ENCODE data around the gene PANK4. TPM values are rescaled to one million over a fixed set of nuclear protein-coding genes. Genes with fewer than 3 reads are reported as not detected.

Gene PANK4
- total and polyA plus RNA-seq, 9 donors: 19.7 to 30.2 (median 22.5) TPM

- H3K4me1 ChIP-seq (ENCODE audit: control insufficient read depth, insufficient read depth, low read length): peaks cover 41% of the 10 kb centered on the region
- H3K27ac ChIP-seq (ENCODE audit: low read length): no peak overlapping the region
- H3K9me3 ChIP-seq (replicated peaks; ENCODE audit: control insufficient read depth, low read depth, low read length): no peaks in the 10 kb centered on the region
- 72% methylated on average over 5 of the region's 9 CpGs for WGBS (ENCODE audit: insufficient coverage)
- DNase-seq: no peak
- peaks cover 65% of the 10 kb centered on the region for H3K27me3 ChIP-seq (ENCODE audit: control insufficient read depth, insufficient read depth, low read length)
- no peak overlapping the region for H3K4me3 ChIP-seq (ENCODE audit: low read length)
- no peaks in the 10 kb centered on the region for H3K36me3 ChIP-seq (ENCODE audit: control insufficient read depth, insufficient read depth, low read length)
These were observed 9.6 kb upstream of the PANK4 start for GRCh38 chr1:2535981-2536380.

GRCh38 chr1:2535455-2535854, 9.1 kb upstream of the PANK4 start:
- 51% methylated on average over 18 of the region's 27 CpGs for WGBS (ENCODE audit: insufficient coverage)
- peaks cover 44% of the 10 kb centered on the region for H3K4me1 ChIP-seq (ENCODE audit: control insufficient read depth, insufficient read depth, low read length)
- no peak overlapping the region for H3K27ac ChIP-seq (ENCODE audit: low read length)
- H3K36me3 ChIP-seq (ENCODE audit: control insufficient read depth, insufficient read depth, low read length): no peaks in the 10 kb centered on the region
- H3K9me3 ChIP-seq (replicated peaks; ENCODE audit: control insufficient read depth, low read depth, low read length): no peaks in the 10 kb centered on the region
- no peak overlapping the region for H3K4me3 ChIP-seq (ENCODE audit: low read length)
- no peak for DNase-seq
- H3K27me3 ChIP-seq (ENCODE audit: control insufficient read depth, insufficient read depth, low read length): peaks cover 70% of the 10 kb centered on the region

DNA sequence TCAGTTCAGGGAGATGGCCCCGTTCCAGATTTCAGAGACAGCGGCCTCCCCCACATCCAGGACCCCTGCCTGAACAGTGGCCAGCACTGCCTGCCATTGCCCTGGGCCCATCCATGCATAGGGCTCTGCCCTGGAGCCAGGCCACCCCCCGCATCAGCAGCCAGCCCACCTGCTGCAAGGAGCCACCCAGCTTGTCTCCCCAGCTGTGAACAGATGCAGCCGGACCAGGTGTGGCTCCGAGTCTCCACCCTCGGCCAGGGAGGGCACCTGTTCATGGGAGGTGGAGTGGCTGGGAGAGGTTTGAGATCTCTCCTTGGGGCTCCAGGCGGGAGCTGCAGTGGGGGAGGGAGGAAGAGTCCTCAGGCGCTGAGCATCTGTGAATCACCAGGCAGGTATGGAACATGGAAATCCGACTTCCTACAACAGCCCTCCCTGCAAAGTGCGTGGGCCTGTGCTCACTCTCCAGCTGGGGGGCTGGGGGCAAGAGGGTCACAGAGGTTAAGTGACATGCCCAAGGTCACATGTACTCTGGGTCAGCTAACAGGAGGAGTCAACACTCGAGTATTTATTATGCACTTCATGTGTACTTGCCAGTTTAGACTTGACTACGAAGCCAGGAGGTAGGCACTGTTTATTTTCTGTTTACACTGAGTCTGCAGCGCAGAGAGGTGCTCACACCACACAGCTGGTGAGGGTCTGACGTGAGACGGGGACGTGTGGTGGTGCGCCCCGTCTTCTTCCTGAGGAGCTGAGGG, 8.5 kb upstream of the PANK4 start:
- Histone ChIP-seq H3K27me3 (ENCODE audit: control insufficient read depth, insufficient read depth, low read length) (peaks cover 70% of the 10 kb centered on the region), H3K9me3 (replicated peaks; ENCODE audit: control insufficient read depth, low read depth, low read length) (no peaks in the 10 kb centered on the region), H3K4me1 (ENCODE audit: control insufficient read depth, insufficient read depth, low read length) (peaks cover 44% of the 10 kb centered on the region), H3K4me3 (ENCODE audit: low read length) (no peak overlapping the region), H3K36me3 (ENCODE audit: control insufficient read depth, insufficient read depth, low read length) (no peaks in the 10 kb centered on the region), H3K27ac (ENCODE audit: low read length) (no peak overlapping the region)
- no peak for DNase-seq
- 31% methylated on average over 10 of the region's 18 CpGs for WGBS (ENCODE audit: insufficient coverage)

- Histone ChIP-seq H3K27ac (ENCODE audit: low read length) (no peak overlapping the region), H3K4me1 (ENCODE audit: control insufficient read depth, insufficient read depth, low read length) (peaks cover 47% of the 10 kb centered on the region), H3K27me3 (ENCODE audit: control insufficient read depth, insufficient read depth, low read length) (peaks cover 74% of the 10 kb centered on the region), H3K4me3 (ENCODE audit: low read length) (no peak overlapping the region), H3K9me3 (replicated peaks; ENCODE audit: control insufficient read depth, low read depth, low read length) (no peaks in the 10 kb centered on the region), H3K36me3 (ENCODE audit: control insufficient read depth, insufficient read depth, low read length) (no peaks in the 10 kb centered on the region)
- WGBS (ENCODE audit: insufficient coverage): 0% methylated on average over 1 of the region's 7 CpGs
- DNase-seq: no peak
These were observed 7.9 kb upstream of the PANK4 start for GRCh38 chr1:2534315-2534686.

DNA sequence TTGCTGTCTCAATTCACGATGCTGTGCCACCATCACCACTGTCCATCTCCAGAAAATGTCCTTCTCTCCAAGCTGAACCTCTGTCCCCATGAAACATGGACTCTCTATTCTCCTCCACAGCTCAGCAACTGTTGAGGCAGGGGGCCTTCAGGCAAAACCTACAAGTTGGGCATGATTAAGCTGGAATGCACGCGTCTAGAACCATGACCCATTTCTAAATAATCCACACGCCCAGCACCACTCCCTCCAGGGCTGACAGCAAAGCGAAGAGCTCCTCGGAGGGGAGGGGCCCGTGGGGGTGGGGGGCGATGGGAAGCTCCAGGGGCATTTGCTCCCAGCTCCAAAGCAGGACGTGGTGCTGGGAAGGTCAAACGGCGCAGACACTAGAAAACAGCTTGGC, 7.0 kb upstream of the PANK4 start:
- Histone ChIP-seq H3K9me3 (replicated peaks; ENCODE audit: control insufficient read depth, low read depth, low read length) (no peaks in the 10 kb centered on the region), H3K4me3 (ENCODE audit: low read length) (no peak overlapping the region), H3K27ac (ENCODE audit: low read length) (no peak overlapping the region), H3K4me1 (ENCODE audit: control insufficient read depth, insufficient read depth, low read length) (peaks cover 56% of the 10 kb centered on the region), H3K36me3 (ENCODE audit: control insufficient read depth, insufficient read depth, low read length) (no peaks in the 10 kb centered on the region), H3K27me3 (ENCODE audit: control insufficient read depth, insufficient read depth, low read length) (peaks cover 77% of the 10 kb centered on the region)
- 57% methylated on average over 4 of the region's 11 CpGs for WGBS (ENCODE audit: insufficient coverage)
- no peak for DNase-seq

DNA sequence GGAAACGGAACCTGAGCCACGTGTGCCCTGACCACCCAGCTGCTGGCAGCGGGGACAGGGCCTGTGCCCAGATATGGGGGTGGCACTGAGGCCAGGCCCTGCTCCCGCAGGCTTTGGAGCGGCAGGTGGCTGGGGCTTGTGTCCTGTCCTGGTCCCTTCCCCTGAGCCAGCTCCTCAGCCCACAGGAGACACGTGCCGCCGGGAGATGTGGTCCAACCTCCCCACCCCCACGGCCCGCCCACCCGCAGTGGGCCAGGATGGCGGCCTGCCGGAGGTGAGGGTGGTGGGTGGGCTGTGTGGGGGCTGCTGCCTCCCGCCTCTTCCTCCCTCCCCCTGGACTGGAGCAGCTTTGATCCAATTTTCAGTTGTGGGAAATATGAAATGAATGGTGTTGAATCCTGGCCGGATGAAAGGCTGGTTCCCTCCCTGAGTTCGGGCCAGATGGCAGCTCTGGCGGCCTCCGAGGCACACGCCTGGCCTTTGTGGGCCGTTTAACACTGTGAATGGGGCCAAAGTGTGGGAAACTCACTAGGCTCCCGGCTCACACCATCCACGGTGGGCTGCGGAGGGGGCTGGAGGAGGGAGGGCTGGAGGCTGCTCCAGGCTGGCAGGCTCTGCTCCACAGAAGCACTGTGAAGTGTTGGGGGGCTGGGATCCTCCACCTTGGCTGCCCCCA, 6.2 kb upstream of the PANK4 start:
- H3K4me3 ChIP-seq (ENCODE audit: low read length): no peak overlapping the region
- no peak for DNase-seq
- peaks cover 61% of the 10 kb centered on the region for H3K4me1 ChIP-seq (ENCODE audit: control insufficient read depth, insufficient read depth, low read length)
- WGBS (ENCODE audit: insufficient coverage): 42% methylated on average over 9 of the region's 23 CpGs
- H3K27me3 ChIP-seq (ENCODE audit: control insufficient read depth, insufficient read depth, low read length): peaks cover 80% of the 10 kb centered on the region
- H3K36me3 ChIP-seq (ENCODE audit: control insufficient read depth, insufficient read depth, low read length): no peaks in the 10 kb centered on the region
- no peak overlapping the region for H3K27ac ChIP-seq (ENCODE audit: low read length)
- no peaks in the 10 kb centered on the region for H3K9me3 ChIP-seq (replicated peaks; ENCODE audit: control insufficient read depth, low read depth, low read length)

DNA sequence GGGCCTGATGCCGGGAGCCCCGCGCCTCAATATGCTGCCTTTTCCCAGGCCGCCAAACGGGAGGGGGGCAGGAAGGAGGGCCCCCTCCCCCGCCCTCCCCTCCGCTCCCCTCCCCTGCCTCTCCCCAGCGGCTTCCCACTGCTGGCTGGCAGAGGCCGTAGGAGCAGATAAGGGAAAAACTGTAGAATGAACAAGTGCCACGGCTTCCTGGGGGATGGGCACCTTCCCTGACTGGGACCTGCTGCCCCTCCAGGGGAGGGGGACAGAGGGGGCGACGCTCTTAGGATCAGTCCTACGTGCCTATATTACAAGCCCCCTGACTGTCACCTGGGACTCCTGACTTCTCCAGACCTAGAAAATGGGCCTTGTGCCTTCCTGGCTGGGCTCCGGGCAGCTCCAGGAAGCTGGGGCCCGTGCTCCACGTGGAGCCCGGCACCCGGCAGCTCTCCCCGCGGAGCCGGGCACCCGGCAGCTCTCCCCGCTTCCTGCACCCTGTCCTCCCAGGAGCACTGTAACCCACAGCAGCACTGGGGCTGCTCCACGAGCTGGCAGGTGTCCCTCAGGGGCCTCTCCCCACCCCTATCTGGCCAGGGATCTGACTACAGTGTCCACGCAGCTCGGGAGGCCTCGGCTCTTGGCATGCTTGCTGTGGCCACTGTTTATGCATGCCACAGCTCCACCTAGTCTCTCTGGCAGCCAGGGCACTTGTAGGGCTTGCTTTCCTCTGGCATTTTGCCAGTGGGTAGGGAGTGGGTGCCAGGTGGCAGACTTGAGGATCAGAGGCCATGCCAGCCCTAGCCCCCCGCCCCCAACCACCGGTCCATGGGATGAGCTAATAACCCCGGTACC, 4.3 kb upstream of the PANK4 start:
- Histone ChIP-seq H3K4me3 (ENCODE audit: low read length) (no peak overlapping the region), H3K4me1 (ENCODE audit: control insufficient read depth, insufficient read depth, low read length) (peaks cover 66% of the 10 kb centered on the region), H3K9me3 (replicated peaks; ENCODE audit: control insufficient read depth, low read depth, low read length) (no peaks in the 10 kb centered on the region), H3K27me3 (ENCODE audit: control insufficient read depth, insufficient read depth, low read length) (peaks cover 76% of the 10 kb centered on the region), H3K36me3 (ENCODE audit: control insufficient read depth, insufficient read depth, low read length) (no peaks in the 10 kb centered on the region), H3K27ac (ENCODE audit: low read length) (no peak overlapping the region)
- DNase-seq: no peak
- 22% methylated on average over 13 of the region's 30 CpGs for WGBS (ENCODE audit: insufficient coverage)

GRCh38 chr1:2529784-2530512, 3.6 kb upstream of the PANK4 start, which contains the start of gene HES5:
TSS of gene HES5 (minus strand) at chr1:2530263. CDS start at chr1:2530164, 99 bp downstream.
- DNase-seq: no peak
- H3K27me3 ChIP-seq (ENCODE audit: control insufficient read depth, insufficient read depth, low read length): peaks cover 68% of the 10 kb centered on the region
- H3K36me3 ChIP-seq (ENCODE audit: control insufficient read depth, insufficient read depth, low read length): no peaks in the 10 kb centered on the region
- no peaks in the 10 kb centered on the region for H3K9me3 ChIP-seq (replicated peaks; ENCODE audit: control insufficient read depth, low read depth, low read length)
- peaks cover 74% of the 10 kb centered on the region for H3K4me1 ChIP-seq (ENCODE audit: control insufficient read depth, insufficient read depth, low read length)
- H3K4me3 ChIP-seq (ENCODE audit: low read length): no peak within 1 kb of the TSS
- H3K27ac ChIP-seq (ENCODE audit: low read length): no peak within 1 kb of the TSS
- under 1% methylated on average over 87 of the region's 91 CpGs for WGBS (ENCODE audit: insufficient coverage)

DNA sequence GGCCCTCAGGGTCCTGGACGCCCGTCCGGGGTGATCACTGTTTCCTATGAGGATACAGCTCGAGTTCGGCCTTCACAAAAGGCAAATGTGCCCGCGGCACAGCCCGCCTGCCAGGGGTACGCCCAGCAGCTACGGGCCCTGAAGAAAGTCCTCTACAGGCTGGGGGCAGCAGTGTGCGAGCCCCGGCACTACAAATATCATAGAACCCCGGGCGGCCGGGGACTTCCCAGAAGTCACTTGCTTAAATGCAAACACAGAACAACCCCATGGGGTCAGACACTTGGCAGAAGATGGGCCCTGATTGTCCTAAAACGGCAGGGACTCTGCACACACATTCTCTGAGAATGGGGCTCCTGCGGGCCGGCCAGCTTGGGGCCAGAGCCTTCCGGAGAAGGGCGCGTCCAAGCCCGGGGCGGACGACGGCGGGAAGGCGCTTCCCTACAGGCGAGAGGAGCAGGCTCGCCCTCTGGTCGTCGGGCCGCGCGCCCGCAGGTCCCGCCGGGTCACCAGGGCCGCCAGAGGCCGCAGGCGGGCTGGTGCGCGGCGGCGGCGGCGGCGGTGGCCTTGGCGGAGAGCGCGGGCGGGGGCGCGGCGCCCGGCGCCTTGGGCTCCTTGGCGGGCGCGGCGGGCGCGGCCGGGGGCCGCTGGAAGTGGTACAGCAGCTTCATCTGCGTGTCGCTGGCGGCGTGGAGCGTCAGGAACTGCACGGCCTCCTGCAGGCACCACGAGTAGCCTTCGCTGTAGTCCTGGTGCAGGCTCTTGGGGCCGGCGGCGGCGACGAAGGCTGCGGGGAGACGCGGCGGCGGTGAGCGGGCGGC, 2.8 kb upstream of the PANK4 start:
- H3K4me3 ChIP-seq (ENCODE audit: low read length): no peak overlapping the region
- 4% methylated on average over 82 of the region's 84 CpGs for WGBS (ENCODE audit: insufficient coverage)
- H3K27ac ChIP-seq (ENCODE audit: low read length): no peak overlapping the region
- H3K4me1 ChIP-seq (ENCODE audit: control insufficient read depth, insufficient read depth, low read length): peaks cover 75% of the 10 kb centered on the region
- H3K9me3 ChIP-seq (replicated peaks; ENCODE audit: control insufficient read depth, low read depth, low read length): no peaks in the 10 kb centered on the region
- peaks cover 61% of the 10 kb centered on the region for H3K27me3 ChIP-seq (ENCODE audit: control insufficient read depth, insufficient read depth, low read length)
- no peaks in the 10 kb centered on the region for H3K36me3 ChIP-seq (ENCODE audit: control insufficient read depth, insufficient read depth, low read length)
- DNase-seq: no peak
